NCI-H82 treated with DMSO at 0.1 percent for 48 hours (cell line): Measurements from ENCODE around the gene NOL6.
"Not testable (repeated sequence)": the region's sequence is repeated elsewhere in the genome, so short reads cannot be mapped to it uniquely, and the experiment has no call there.

ENCODE experiments used
- DNase-seq: peaks from one replicate; lab custom pipeline; 2025; ENCODE audit not compliant: unreplicated experiment; lab: John Stamatoyannopoulos, UW

NOL6 gene, protein sequence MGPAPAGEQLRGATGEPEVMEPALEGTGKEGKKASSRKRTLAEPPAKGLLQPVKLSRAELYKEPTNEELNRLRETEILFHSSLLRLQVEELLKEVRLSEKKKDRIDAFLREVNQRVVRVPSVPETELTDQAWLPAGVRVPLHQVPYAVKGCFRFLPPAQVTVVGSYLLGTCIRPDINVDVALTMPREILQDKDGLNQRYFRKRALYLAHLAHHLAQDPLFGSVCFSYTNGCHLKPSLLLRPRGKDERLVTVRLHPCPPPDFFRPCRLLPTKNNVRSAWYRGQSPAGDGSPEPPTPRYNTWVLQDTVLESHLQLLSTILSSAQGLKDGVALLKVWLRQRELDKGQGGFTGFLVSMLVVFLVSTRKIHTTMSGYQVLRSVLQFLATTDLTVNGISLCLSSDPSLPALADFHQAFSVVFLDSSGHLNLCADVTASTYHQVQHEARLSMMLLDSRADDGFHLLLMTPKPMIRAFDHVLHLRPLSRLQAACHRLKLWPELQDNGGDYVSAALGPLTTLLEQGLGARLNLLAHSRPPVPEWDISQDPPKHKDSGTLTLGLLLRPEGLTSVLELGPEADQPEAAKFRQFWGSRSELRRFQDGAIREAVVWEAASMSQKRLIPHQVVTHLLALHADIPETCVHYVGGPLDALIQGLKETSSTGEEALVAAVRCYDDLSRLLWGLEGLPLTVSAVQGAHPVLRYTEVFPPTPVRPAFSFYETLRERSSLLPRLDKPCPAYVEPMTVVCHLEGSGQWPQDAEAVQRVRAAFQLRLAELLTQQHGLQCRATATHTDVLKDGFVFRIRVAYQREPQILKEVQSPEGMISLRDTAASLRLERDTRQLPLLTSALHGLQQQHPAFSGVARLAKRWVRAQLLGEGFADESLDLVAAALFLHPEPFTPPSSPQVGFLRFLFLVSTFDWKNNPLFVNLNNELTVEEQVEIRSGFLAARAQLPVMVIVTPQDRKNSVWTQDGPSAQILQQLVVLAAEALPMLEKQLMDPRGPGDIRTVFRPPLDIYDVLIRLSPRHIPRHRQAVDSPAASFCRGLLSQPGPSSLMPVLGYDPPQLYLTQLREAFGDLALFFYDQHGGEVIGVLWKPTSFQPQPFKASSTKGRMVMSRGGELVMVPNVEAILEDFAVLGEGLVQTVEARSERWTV

DNA sequence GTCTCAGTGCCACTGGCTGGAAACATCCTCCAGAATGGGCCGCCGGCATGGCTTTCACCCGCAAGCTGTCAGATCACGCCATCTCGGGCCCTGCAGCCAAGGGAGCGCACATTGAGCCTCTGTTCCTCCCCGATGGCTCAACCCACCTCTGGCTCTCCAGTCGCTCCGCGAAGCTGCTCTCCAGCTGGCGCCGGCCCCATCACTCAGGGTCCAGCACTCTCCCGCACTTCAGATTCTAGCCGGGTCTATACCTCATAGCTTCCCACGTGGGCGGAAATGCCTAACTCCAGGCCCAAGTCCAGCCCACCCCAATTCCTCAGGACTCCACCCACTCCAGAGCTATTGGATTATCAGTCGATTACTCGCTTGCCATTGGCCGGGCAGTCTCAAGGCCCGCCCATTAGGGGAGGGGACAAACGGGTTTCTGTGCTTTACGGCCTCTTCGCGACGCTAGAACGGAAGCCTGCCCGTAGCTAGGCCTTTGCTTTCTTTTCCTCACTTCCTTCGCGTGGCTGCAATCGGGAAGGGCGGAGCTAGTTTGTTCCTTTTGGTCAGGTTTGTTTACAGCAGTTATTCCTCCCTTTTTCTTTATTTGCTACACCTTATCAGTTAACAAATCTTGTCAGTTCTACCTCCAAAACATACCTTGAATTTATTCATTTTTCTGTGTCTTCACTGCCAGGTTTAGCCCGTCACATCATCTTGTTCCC is at the start of gene NOL6:
Gene NOL6 (minus strand): TSS at position 282 of the 710 bp plus-strand sequence. CDS start 82 bp downstream, at position 200.
- peak; percentile 95 for DNase-seq

GRCh38 chr9:33521861-33522260 is 48.1 kb upstream of the NOL6 start:
- DNase-seq, result not testable (repeated sequence)

DNA sequence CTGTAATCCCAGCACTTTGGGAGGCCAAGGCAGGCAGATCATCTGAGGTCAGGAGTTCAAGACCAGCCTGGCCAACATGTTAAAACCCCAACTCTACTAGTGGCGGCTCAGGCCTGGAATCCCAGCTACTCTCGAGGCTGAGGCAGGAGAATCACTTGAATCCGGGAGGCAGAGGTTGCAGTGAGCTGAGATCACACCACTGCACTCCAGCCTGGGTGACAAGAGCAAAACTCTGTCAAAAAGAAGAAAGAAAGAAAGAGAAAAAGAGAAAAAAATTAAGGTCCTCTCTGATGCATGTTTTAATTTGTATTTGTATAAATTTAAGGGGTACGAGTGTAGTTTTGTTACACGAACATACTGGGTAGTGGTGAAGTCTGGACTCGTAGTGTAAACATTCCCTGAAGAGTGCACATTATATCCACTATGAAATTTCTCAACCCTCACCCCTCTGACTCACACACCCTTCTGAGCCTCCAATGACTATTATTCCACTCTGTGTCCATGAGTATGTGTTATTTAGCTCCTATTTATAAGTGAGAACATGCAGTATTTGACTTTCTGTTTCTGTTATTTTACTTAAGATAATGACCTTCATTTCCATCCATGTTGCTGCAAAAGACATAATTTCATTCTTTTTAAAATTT is 44.3 kb upstream of the NOL6 start:
- not testable (repeated sequence) for DNase-seq

DNA sequence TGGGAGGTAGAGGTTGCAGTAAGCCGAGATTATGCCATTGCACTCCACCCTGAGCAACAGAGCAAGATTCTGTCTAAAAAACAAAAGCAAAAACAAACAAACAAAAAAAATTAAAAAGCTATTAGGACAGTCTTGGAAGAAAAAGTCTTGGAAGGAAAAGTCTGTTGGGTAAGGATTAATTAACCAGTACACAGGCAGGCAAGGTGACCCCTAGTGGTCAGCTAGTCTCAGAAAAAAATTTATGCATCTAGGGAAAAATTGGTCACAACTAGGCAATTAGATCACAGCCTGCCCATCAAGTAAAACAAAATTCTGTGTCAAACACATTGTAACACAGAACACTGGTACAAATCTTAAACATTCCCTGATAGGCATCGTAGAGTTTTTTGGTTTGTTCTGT is 43.6 kb upstream of the NOL6 start:
- peak; percentile 53 for DNase-seq

DNA sequence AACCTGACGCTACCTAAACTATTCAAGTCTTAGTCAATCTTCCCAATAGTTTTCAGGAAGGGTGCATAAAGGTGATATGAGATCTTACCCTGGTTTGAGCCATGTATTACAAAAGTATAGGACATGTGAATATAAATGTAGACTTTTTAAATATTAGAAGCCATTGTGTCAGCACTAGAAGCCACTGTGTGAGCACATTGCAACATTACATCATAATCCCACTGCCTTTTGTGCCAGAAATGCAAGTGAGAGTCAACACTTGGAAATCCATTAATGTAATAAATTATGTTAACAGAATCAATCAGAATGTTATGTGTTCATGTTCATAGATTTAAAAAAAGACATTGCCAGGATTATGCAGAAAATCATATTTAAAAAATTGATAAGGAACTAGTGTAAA is 42.7 kb upstream of the NOL6 start:
- DNase-seq, result not testable (repeated sequence)

DNA sequence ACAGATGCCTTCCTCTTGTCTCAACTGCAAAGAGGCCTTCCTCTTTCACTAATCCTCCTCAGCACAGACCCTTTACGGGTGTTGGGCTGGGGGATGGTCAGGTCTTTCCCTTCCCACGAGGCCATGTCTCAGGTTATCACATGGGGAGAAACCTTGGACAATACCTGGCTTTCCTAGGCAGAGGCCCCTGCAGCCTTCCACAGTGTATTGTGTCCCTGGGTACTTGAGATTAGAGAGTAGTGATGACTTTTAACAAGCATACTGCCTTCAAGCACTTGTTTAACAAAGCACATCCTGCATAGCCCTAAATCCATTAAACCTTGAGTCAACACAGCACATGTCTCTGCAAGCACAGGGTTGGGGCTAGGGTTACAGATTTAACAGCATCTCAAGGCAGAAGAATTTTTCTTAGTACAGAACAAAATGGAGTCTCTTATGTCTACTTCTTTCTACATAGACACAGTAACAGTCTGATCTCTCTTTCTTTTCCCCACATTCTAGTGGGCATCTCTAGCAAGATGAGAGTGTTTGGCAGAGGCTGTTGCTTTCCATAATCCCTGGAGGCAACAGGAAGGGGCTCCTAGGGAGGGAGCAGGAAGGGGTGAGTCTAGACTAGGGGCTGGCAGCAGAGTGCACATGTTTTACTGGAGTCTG is 41.7 kb upstream of the NOL6 start:
- DNase-seq, result peak; percentile 18

- not testable (repeated sequence) for DNase-seq
Observed at GRCh38 chr9:33512535-33512934, 38.8 kb upstream of the NOL6 start.

DNA sequence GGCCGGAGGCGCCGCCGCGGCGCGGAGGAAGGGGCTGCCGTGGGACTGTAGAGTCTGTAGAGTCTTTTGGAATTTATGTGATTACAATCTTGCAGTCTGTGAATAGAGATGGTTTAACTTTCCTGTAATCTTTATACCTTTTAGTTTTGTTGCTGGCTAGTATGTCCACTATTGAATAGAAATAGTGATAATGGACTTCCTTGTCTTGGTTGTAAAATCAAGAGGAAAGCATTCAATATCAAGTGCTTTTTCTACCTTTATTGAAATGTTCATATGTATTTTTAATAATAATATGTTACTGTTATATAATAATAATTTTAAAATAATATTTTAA is 37.4 kb upstream of the NOL6 start:
- DNase-seq, result not testable (repeated sequence)

GRCh38 chr9:33510262-33511183 is 36.8 kb upstream of the NOL6 start:
- DNase-seq, result peak; percentile 19

- no peak for DNase-seq
Observed at GRCh38 chr9:33506626-33507370, 33.1 kb upstream of the NOL6 start.

DNA sequence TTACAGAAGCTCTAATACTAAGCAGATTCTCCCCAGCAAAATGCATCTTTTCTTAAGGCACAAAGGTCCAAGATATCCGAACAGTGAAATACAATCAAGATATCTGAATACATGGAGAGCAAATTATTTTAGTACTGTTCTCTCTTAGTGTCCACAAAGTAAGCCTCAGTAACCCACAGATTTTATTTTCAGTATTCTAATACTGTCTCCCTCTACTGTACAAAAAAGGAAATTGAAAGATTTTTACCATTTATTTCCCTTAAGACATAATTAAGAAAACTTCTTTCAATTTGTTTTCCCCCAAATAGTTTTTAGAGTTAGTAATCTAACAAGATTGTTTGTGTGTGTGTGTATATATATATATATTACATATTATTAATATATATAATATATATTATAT is 24.7 kb upstream of the NOL6 start:
- no peak for DNase-seq

DNA sequence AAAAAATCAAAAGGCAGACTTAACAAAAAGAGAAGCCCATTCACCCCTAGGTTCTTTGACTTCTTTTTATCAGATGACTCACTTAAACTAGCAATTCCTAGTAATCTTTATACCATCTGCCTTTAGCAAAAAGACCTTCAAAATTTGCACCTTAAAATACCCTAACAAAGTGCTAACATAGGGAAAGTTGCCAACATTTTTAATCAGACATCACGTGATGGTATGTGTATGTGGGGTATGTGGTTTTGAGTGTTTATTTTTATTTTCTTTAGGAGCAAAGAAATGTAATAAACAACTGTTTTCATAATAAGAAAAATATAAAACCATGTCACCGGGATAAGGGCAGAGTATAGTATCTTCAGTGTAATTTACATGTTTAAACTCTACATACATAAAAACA is 20.1 kb upstream of the NOL6 start:
- not testable (repeated sequence) for DNase-seq

DNA sequence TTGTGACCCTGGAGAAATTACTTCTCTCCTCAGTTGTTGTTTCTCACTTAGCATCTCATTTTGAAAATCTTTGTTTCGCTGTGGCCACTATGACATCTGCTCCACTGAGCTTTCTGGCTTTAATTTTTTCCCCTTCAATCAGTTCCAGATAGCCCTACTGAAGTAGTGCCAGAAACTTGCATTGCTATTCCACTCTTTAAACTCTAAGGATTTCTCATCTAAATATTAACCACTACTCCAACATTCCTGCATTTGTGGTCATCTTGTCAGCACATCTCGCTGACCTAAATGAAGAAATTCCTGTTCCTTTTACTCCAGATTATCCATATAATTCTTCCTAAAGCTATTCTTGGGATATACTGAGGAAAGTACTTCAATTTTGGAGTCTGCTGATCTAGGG is 15.3 kb upstream of the NOL6 start:
- no peak for DNase-seq

DNA sequence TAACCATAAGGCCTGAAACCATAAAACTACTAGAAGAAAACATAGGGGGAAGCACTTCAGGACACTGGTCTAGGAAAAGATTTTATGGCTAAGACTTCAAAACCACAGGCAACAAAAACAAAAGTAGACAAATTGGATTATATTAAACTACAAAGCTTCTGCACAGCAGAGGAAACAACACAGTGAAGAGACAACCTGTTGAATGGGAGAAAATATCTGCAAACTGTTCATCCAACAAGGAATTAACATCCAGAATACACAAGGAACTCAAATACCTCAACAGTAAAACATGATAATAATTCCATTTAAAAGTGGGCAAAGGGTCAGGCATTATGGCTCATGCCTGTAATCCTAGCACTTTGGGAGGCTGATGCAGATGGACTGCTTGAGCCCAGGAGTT is 11.6 kb upstream of the NOL6 start:
- peak; percentile 34 for DNase-seq

DNA sequence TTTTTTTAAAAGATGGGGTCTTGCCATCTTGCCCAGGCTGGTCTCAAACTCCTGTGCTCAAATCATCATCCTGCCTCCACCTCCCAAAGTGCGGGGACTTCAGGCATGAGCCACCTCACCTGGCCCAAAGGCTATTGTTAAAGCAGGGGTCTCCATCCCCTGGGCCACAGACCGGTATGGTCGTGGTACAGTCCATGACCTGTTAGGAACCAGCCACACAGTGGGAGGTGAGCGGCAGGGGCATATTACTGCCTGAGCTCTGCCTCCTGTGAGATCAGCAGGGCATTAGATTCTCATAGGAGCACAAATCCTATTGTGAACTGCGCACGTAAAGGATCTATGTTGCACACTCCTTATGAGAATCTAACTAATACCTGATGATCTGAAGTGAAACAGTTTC is 7.3 kb upstream of the NOL6 start:
- DNase-seq, result no peak

DNA sequence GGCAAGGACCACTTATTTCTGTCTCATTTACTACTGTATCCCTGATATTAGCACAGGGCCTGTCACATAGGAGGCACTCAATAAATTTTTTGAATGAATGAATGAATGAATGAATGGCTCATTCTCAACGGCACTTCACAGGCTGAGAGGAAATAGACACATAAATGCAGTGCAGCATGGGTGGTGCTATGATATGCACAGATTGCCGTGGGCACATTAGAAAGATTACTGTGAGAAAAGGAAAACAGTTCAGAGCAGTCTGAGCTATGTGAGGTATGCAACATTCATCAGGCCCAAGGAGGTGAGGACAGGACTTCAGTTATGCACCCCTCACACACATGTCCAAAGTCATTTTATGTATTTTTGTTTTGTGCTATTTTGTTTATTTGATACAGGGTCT is 6.4 kb upstream of the NOL6 start:
- DNase-seq, result no peak

DNA sequence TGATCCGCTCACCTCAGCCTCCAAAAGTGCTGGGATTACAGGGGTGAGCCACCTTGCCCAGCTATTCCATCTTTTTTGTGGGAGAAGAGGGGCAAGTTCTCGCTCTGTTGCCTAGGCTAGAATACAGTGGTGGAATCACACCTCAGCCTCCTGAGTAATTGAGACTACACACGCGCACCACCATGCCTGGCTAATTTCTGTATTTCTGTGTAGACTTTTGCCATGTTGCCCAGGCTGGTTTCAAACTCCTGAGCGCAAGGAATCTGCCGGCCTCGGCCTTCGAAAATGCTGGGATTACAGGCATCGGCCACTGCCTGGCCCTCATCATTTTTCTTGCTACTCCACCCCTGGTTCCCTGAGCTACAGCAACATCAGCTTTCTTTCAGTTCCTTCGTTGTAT is 2.8 kb upstream of the NOL6 start:
- DNase-seq, result no peak

- DNase-seq, result no peak
Observed at GRCh38 chr9:33475357-33475756, 1.6 kb upstream of the NOL6 start.
